ENCODE results near the gene ERC2.

DNA sequence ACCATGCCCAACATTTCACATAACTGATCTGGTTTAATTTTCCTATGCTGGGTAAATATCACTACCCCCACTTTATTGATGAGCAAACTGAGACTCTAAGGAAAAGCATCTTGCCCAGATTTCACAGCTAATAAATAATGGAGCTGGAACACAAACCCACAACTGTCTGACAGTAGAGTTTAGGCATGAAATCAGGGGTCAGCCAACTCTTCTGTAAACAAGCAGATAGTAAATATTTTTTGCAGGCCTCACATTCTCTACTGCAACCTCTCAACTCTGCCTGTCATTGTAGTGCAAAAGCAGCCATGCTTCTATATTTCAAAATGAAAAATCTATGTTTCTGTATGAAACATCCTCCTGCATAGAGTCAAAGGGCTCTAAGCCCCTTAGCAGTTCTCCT, 111.5 kb downstream of the ERC2 start:
- TF ChIP-seq, protein P1, sequence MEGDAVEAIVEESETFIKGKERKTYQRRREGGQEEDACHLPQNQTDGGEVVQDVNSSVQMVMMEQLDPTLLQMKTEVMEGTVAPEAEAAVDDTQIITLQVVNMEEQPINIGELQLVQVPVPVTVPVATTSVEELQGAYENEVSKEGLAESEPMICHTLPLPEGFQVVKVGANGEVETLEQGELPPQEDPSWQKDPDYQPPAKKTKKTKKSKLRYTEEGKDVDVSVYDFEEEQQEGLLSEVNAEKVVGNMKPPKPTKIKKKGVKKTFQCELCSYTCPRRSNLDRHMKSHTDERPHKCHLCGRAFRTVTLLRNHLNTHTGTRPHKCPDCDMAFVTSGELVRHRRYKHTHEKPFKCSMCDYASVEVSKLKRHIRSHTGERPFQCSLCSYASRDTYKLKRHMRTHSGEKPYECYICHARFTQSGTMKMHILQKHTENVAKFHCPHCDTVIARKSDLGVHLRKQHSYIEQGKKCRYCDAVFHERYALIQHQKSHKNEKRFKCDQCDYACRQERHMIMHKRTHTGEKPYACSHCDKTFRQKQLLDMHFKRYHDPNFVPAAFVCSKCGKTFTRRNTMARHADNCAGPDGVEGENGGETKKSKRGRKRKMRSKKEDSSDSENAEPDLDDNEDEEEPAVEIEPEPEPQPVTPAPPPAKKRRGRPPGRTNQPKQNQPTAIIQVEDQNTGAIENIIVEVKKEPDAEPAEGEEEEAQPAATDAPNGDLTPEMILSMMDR (IDR thresholded peaks at IDR 0.05), result no peak
- TF ChIP-seq POLR2A (IDR thresholded peaks at IDR 0.05), result no peak

All from heart left ventricle (tissue), 13 donors.